ENCODE measurements around the gene KCTD16. TPM values are rescaled to one million over a fixed set of nuclear protein-coding genes. Genes with fewer than 3 reads are reported as not detected.

Gene KCTD16
- total and polyA plus RNA-seq, 2 experiments from 2014 or later = 0.02 to 0.76 TPM

DNA sequence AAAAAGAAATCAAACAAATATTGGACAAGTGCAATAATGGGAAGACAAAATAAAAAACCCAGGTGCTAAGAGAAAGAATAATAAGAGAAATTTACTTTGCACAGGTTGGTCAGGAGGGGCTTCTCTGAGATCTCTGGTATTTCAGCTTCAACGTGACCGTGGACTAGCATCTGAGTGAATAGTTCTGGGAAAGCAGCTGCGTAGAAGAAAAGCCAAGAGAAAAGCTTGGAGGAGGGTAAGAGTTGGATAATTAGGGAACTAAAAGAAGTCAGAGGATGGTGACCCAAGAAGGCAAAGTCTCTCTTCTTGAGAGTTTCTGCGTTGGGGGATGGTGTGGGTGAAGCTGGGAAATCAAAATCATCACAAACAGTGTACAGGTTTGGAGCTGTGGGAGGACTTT lies 41.8 kb upstream of the KCTD16 start:
- no peaks in the 10 kb centered on the region for H3F3A ChIP-seq (replicated peaks; ENCODE audit: low read depth)
- Mint-ChIP-seq H3K36me3 (ENCODE audit: low read depth) (no peaks in the 10 kb centered on the region), H3K4me1 (peaks cover 15% of the 10 kb centered on the region; the same call in 2 of the 3 replicates), H3K27ac (no peak overlapping the region), H3K4me3 (no peak overlapping the region), H3K9me3 (peaks cover 2% of the 10 kb centered on the region; the same call in 1 of the 3 replicates), H3K27me3 (ENCODE audit: insufficient read depth, low read depth, poor library complexity) (peaks cover 2% of the 10 kb centered on the region)
- peaks cover 10% of the 10 kb centered on the region for H3K4me1 ChIP-seq (ENCODE audit: insufficient read depth)
- no peaks in the 10 kb centered on the region for H4K20me1 ChIP-seq (replicated peaks; ENCODE audit: insufficient read depth)
- peak overlapping the region; percentile 56; the same call in 1 of the 2 replicates for H2AFZ ChIP-seq
- H3K27ac ChIP-seq (ENCODE audit: low read depth) = no peak overlapping the region
- ATAC-seq (no peak), DNase-seq (ENCODE audit: low spot score) (no peak)
- no peak for TF ChIP-seq ZNF331 (CRISPR knock-in tag; IDR thresholded peaks at IDR 0.05; ENCODE audit: low read depth)
- TF ChIP-seq, protein P1, sequence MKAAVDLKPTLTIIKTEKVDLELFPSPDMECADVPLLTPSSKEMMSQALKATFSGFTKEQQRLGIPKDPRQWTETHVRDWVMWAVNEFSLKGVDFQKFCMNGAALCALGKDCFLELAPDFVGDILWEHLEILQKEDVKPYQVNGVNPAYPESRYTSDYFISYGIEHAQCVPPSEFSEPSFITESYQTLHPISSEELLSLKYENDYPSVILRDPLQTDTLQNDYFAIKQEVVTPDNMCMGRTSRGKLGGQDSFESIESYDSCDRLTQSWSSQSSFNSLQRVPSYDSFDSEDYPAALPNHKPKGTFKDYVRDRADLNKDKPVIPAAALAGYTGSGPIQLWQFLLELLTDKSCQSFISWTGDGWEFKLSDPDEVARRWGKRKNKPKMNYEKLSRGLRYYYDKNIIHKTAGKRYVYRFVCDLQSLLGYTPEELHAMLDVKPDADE (IDR thresholded peaks at IDR 0.05) = no peak
- TF ChIP-seq, protein P2, sequence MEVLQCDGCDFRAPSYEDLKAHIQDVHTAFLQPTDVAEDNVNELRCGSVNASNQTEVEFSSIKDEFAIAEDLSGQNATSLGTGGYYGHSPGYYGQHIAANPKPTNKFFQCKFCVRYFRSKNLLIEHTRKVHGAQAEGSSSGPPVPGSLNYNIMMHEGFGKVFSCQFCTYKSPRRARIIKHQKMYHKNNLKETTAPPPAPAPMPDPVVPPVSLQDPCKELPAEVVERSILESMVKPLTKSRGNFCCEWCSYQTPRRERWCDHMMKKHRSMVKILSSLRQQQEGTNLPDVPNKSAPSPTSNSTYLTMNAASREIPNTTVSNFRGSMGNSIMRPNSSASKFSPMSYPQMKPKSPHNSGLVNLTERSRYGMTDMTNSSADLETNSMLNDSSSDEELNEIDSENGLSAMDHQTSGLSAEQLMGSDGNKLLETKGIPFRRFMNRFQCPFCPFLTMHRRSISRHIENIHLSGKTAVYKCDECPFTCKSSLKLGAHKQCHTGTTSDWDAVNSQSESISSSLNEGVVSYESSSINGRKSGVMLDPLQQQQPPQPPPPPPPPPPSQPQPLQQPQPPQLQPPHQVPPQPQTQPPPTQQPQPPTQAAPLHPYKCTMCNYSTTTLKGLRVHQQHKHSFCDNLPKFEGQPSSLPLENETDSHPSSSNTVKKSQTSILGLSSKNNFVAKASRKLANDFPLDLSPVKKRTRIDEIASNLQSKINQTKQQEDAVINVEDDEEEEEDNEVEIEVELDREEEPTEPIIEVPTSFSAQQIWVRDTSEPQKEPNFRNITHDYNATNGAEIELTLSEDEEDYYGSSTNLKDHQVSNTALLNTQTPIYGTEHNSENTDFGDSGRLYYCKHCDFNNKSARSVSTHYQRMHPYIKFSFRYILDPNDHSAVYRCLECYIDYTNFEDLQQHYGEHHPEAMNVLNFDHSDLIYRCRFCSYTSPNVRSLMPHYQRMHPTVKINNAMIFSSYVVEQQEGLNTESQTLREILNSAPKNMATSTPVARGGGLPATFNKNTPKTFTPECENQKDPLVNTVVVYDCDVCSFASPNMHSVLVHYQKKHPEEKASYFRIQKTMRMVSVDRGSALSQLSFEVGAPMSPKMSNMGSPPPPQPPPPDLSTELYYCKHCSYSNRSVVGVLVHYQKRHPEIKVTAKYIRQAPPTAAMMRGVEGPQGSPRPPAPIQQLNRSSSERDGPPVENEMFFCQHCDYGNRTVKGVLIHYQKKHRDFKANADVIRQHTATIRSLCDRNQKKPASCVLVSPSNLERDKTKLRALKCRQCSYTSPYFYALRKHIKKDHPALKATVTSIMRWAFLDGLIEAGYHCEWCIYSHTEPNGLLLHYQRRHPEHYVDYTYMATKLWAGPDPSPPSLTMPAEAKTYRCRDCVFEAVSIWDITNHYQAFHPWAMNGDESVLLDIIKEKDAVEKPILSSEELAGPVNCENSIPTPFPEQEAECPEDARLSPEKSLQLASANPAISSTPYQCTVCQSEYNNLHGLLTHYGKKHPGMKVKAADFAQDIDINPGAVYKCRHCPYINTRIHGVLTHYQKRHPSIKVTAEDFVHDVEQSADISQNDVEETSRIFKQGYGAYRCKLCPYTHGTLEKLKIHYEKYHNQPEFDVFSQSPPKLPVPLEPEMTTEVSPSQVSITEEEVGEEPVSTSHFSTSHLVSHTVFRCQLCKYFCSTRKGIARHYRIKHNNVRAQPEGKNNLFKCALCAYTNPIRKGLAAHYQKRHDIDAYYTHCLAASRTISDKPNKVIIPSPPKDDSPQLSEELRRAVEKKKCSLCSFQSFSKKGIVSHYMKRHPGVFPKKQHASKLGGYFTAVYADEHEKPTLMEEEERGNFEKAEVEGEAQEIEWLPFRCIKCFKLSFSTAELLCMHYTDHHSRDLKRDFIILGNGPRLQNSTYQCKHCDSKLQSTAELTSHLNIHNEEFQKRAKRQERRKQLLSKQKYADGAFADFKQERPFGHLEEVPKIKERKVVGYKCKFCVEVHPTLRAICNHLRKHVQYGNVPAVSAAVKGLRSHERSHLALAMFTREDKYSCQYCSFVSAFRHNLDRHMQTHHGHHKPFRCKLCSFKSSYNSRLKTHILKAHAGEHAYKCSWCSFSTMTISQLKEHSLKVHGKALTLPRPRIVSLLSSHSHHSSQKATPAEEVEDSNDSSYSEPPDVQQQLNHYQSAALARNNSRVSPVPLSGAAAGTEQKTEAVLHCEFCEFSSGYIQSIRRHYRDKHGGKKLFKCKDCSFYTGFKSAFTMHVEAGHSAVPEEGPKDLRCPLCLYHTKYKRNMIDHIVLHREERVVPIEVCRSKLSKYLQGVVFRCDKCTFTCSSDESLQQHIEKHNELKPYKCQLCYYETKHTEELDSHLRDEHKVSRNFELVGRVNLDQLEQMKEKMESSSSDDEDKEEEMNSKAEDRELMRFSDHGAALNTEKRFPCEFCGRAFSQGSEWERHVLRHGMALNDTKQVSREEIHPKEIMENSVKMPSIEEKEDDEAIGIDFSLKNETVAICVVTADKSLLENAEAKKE (CRISPR knock-in tag; IDR thresholded peaks at IDR 0.05) = no peak
- TF ChIP-seq JUNB (IDR thresholded peaks at IDR 0.05; ENCODE audit: unreplicated experiment) = no peak
- TF ChIP-seq EZH2phosphoT487 (IDR thresholded peaks at IDR 0.05; ENCODE audit: unreplicated experiment) = no peak
- TF ChIP-seq STAT1 (IDR thresholded peaks at IDR 0.05; ENCODE audit: unreplicated experiment) = no peak
- TF ChIP-seq, protein P3, sequence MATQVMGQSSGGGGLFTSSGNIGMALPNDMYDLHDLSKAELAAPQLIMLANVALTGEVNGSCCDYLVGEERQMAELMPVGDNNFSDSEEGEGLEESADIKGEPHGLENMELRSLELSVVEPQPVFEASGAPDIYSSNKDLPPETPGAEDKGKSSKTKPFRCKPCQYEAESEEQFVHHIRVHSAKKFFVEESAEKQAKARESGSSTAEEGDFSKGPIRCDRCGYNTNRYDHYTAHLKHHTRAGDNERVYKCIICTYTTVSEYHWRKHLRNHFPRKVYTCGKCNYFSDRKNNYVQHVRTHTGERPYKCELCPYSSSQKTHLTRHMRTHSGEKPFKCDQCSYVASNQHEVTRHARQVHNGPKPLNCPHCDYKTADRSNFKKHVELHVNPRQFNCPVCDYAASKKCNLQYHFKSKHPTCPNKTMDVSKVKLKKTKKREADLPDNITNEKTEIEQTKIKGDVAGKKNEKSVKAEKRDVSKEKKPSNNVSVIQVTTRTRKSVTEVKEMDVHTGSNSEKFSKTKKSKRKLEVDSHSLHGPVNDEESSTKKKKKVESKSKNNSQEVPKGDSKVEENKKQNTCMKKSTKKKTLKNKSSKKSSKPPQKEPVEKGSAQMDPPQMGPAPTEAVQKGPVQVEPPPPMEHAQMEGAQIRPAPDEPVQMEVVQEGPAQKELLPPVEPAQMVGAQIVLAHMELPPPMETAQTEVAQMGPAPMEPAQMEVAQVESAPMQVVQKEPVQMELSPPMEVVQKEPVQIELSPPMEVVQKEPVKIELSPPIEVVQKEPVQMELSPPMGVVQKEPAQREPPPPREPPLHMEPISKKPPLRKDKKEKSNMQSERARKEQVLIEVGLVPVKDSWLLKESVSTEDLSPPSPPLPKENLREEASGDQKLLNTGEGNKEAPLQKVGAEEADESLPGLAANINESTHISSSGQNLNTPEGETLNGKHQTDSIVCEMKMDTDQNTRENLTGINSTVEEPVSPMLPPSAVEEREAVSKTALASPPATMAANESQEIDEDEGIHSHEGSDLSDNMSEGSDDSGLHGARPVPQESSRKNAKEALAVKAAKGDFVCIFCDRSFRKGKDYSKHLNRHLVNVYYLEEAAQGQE (IDR thresholded peaks at IDR 0.05; ENCODE audit: unreplicated experiment) = no peak
- TF ChIP-seq, protein P4, sequence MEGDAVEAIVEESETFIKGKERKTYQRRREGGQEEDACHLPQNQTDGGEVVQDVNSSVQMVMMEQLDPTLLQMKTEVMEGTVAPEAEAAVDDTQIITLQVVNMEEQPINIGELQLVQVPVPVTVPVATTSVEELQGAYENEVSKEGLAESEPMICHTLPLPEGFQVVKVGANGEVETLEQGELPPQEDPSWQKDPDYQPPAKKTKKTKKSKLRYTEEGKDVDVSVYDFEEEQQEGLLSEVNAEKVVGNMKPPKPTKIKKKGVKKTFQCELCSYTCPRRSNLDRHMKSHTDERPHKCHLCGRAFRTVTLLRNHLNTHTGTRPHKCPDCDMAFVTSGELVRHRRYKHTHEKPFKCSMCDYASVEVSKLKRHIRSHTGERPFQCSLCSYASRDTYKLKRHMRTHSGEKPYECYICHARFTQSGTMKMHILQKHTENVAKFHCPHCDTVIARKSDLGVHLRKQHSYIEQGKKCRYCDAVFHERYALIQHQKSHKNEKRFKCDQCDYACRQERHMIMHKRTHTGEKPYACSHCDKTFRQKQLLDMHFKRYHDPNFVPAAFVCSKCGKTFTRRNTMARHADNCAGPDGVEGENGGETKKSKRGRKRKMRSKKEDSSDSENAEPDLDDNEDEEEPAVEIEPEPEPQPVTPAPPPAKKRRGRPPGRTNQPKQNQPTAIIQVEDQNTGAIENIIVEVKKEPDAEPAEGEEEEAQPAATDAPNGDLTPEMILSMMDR (conservative IDR thresholded peaks at IDR 0.05; ENCODE audit: low read depth in 2 of 2) = no peak
- no peak for TF ChIP-seq CREB1 (CRISPR knock-in tag; IDR thresholded peaks at IDR 0.05; ENCODE audit: low read depth)
- no peak for TF ChIP-seq ZNF114 (CRISPR knock-in tag; IDR thresholded peaks at IDR 0.05)
- no peak for TF ChIP-seq NANOG (IDR thresholded peaks at IDR 0.05; ENCODE audit: borderline replicate concordance)
- TF ChIP-seq EZH2 (IDR thresholded peaks at IDR 0.05; ENCODE audit: low read depth, unreplicated experiment) = no peak
- no peak for TF ChIP-seq POLR2AphosphoS5 (IDR thresholded peaks at IDR 0.05; ENCODE audit: low read depth)
- no peaks in the 10 kb centered on the region for H3K79me2 ChIP-seq (replicated peaks; ENCODE audit: insufficient read depth)
- no peaks in the 10 kb centered on the region for H3K9me2 ChIP-seq (ENCODE audit: insufficient read depth)
- H3K27me3 ChIP-seq (ENCODE audit: insufficient read depth) = no peaks in the 10 kb centered on the region
- no peak overlapping the region for H3K4me2 ChIP-seq
- H3K4me3 ChIP-seq = no peak overlapping the region
- no peaks in the 10 kb centered on the region; the same call in 1 of the 2 replicates for H3K36me3 ChIP-seq (ENCODE audit: insufficient read depth)
